Uterus (tissue), 2 donors: Measurements from ENCODE around the gene PHLPP2.

Experiments
- CTCF ChIP-seq, 4 experiments: fragments of 200-600 bp in 2 of 4; fragments of 450-650 bp in 2 of 4; sonication (generic) in 2 of 4; IDR thresholded peaks; one replicate each; pipeline ENCODE4 v1.5.1; 2016 to 2019; ENCODE audit warnings: antibody characterized with exemption in 4 of 4, mild to moderate bottlenecking in 2 of 4, moderate library complexity in 1 of 4
- POLR2A ChIP-seq, 2 donors: fragments of 450-650 bp; IDR thresholded peaks; one replicate each; pipeline ENCODE4 v1.6.1; 2016; ENCODE audit warnings: antibody characterized with exemption in 2 of 2, mild to moderate bottlenecking in 1 of 2, moderate library complexity in 1 of 2

GRCh38 chr16:71672803-71673581 is 51.5 kb downstream of the PHLPP2 start:
- TF ChIP-seq CTCF (IDR thresholded peaks at IDR 0.05) (no peak), POLR2A (IDR thresholded peaks at IDR 0.05) (no peak)
